ENCODE measurements around the gene TUBE1. TPM values are rescaled to one million over a fixed set of nuclear protein-coding genes. Genes with fewer than 3 reads are reported as not detected.
"Not testable (repeated sequence)": the region's sequence is repeated elsewhere in the genome, so short reads cannot be mapped to it uniquely, and the experiment has no call there.

Gene TUBE1
- polyA plus RNA-seq, 1 experiment, result 24.3 TPM

GRCh38 chr6:112113918-112114317, 26.6 kb upstream of the TUBE1 start:
- Histone ChIP-seq H3K27me3 (ENCODE audit: control insufficient read depth, insufficient read depth, low read length) (no peaks in the 10 kb centered on the region), H3K9me3 (ENCODE audit: control insufficient read depth, insufficient read depth, low read length) (no peaks in the 10 kb centered on the region), H3K27ac (ENCODE audit: low read depth, low read length) (no peak overlapping the region), H3K4me3 (ENCODE audit: low read depth, low read length) (no peak overlapping the region)
- ChIA-PET CTCF (no interaction called here), POLR2A (no interaction called here)
- no peak for DNase-seq (ENCODE audit: low read depth, low spot score)
- TF ChIP-seq CTCF (IDR thresholded peaks at IDR 0.05; ENCODE audit: low read depth, low read length), result no peak

- DNase-seq (ENCODE audit: low read depth, low spot score), result peak; percentile 2
- POLR2A ChIA-PET, result no interaction called here
- H3K27me3 ChIP-seq (ENCODE audit: control insufficient read depth, insufficient read depth, low read length), result no peaks in the 10 kb centered on the region
- H3K4me3 ChIP-seq (ENCODE audit: low read depth, low read length), result no peak overlapping the region
- H3K9me3 ChIP-seq (ENCODE audit: control insufficient read depth, insufficient read depth, low read length), result no peaks in the 10 kb centered on the region
- H3K27ac ChIP-seq (ENCODE audit: low read depth, low read length), result no peak overlapping the region
- no peak for TF ChIP-seq CTCF (IDR thresholded peaks at IDR 0.05; ENCODE audit: low read depth, low read length)
- CTCF ChIA-PET, result no interaction called here
These were observed 26.1 kb upstream of the TUBE1 start for GRCh38 chr6:112113431-112113830.

GRCh38 chr6:112109262-112109661, 22.0 kb upstream of the TUBE1 start:
- CTCF ChIA-PET, result no interaction called here
- H3K9me3 ChIP-seq (ENCODE audit: control insufficient read depth, insufficient read depth, low read length), result no peaks in the 10 kb centered on the region

GRCh38 chr6:112106562-112106961, 19.3 kb upstream of the TUBE1 start:
- TF ChIP-seq CTCF (IDR thresholded peaks at IDR 0.05; ENCODE audit: low read depth, low read length), result no peak
- no peak for DNase-seq (ENCODE audit: low read depth, low spot score)
- H3K27ac ChIP-seq (ENCODE audit: low read depth, low read length), result no peak overlapping the region
- ChIA-PET POLR2A (no interaction called here), CTCF (no interaction called here)
- no peaks in the 10 kb centered on the region for H3K27me3 ChIP-seq (ENCODE audit: control insufficient read depth, insufficient read depth, low read length)
- H3K9me3 ChIP-seq (ENCODE audit: control insufficient read depth, insufficient read depth, low read length), result no peaks in the 10 kb centered on the region
- H3K4me3 ChIP-seq (ENCODE audit: low read depth, low read length), result no peak overlapping the region

More at GRCh38 chr6:112109262-112109661, 22.0 kb upstream of the TUBE1 start:
- Histone ChIP-seq H3K27ac (ENCODE audit: low read depth, low read length) (no peak overlapping the region), H3K4me3 (ENCODE audit: low read depth, low read length) (no peak overlapping the region), H3K27me3 (ENCODE audit: control insufficient read depth, insufficient read depth, low read length) (no peaks in the 10 kb centered on the region)
- no peak for TF ChIP-seq CTCF (IDR thresholded peaks at IDR 0.05; ENCODE audit: low read depth, low read length)
- DNase-seq (ENCODE audit: low read depth, low spot score), result no peak
- POLR2A ChIA-PET, result no interaction called here

GRCh38 chr6:112106026-112106425, 18.7 kb upstream of the TUBE1 start:
- H3K27ac ChIP-seq (ENCODE audit: low read depth, low read length); POLR2A ChIA-PET; H3K4me3 ChIP-seq (ENCODE audit: low read depth, low read length); CTCF ChIA-PET; H3K9me3 ChIP-seq (ENCODE audit: control insufficient read depth, insufficient read depth, low read length); H3K27me3 ChIP-seq (ENCODE audit: control insufficient read depth, insufficient read depth, low read length); DNase-seq (ENCODE audit: low read depth, low spot score): not testable (repeated sequence)

GRCh38 chr6:112100561-112100960, 13.3 kb upstream of the TUBE1 start:
- DNase-seq (ENCODE audit: low read depth, low spot score), result no peak
- CTCF ChIA-PET, result interaction anchor here (0.6 kb wide), 1 partner anchor 336 kb away, joined by 3 read pairs; no protein-coding TSS in a partner anchor
- POLR2A ChIA-PET, result no interaction called here

More at GRCh38 chr6:112100561-112100960, 13.3 kb upstream of the TUBE1 start:
- Histone ChIP-seq H3K27me3 (ENCODE audit: control insufficient read depth, insufficient read depth, low read length) (no peaks in the 10 kb centered on the region), H3K4me3 (ENCODE audit: low read depth, low read length) (no peak overlapping the region), H3K9me3 (ENCODE audit: control insufficient read depth, insufficient read depth, low read length) (no peaks in the 10 kb centered on the region), H3K27ac (ENCODE audit: low read depth, low read length) (no peak overlapping the region)
- TF ChIP-seq CTCF (IDR thresholded peaks at IDR 0.05; ENCODE audit: low read depth, low read length), result no peak
